ENCODE results near the gene MAFG.

GRCh38 chr17:81920612-81921536, 6.7 kb downstream of the MAFG start:
- no peak for TF ChIP-seq CTCF (optimal IDR thresholded peaks at IDR 0.05 in 1 of 3, IDR thresholded peaks at IDR 0.05 in 1 of 3, conservative IDR thresholded peaks at IDR 0.05 in 1 of 3; ENCODE audit: extremely low read depth in 1 of 3, insufficient read depth in 2 of 3, low read length in 3 of 3)
- no peak for TF ChIP-seq EZH2 (IDR thresholded peaks at IDR 0.05; ENCODE audit: low read length)
